Activated CD8-positive, alpha-beta memory T cell treated with anti-CD3 and anti-CD28 coated beads, Interleukin-2, amount 50 U/mL, for 48 hours (primary cell): ENCODE measurements around the gene GABARAP.

Experiments
- DNase-seq: peaks from one replicate; pipeline ENCODE4 v3.0.0-alpha.2; 2020

Gene GABARAP

DNA sequence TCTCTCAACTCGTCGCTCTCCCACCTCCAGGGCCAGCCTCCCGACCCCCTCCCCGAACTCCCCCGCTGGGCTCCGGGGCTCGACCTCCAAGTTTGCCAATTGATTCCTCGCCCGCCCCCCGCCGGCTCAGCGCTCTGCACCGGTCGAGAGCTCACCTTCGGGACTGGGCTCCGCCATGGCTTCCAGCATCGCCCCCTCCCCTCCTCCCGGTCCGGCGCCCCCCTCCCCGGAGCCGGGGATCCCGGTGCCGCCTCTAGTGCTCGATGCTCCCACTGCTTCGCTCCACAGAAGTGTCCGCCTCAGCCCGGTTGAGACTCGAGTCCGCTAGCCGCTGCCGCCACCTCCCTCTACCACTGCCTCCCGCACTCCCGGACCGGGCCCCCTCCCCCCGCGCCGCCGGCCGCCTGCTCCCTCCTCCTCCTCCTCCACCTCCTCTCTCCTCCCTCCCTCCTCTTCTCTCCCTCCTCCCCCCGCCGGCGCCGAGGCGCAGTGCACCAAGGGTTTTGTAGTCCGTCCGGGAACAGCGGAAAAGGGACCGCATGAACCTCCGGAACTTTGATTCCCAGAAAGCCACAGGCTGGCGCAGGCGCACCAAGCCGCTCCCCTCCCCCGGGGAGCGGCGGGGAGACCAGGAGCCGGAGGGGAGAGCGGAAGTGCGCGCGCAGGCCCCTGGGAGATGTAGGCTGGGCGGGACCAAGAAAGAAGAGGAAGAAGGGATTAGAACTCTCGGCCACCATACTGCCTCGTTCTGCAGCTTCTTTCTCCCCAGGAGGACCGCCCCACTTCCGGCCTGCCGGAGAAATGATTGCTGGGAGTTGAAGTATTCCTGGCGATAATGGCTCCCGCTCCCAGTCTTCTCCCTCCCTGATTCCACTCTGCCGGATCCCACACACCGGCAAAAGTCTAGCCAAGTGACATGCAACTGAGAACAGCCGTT lies 2.9 kb downstream of the GABARAP start, which contains the start of gene PHF23:
Gene PHF23, minus strand, starts transcription at position 367 of the 937 bp plus-strand sequence. Its CDS starts 178 bp downstream, at position 189.
- peak; percentile 98 for DNase-seq

DNA sequence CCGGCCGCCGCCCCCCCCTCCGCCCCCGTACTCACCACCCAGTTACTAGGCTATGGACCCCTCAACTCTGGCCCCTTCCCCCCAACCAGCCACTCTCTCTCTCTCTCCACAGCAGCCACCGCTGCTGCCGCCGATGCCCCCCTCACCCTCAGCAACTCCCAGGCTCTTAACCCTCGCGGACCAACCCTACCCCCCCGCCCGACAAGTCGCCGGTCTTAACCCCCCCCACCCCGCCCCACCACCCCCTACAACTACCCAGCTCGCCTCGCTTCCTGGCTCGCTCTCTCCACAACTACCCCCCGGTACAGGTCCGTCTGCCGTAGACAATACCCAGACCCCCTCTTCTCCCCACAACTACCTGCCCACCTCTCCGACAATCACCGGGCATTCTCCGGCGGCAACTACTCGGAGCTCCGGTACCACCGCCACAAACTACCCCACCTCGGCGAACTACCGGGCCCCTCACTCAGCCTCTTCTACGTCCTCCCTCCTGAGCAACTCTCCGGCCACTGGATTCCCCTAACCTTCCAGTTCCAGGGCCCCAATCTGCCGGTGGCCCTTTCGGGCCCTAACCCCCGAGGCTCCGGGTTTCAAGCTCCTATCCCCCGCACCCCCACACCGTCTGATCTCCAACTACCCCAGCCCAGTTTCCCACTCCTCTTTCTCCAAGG lies 3.7 kb downstream of the GABARAP start:
- DNase-seq: no peak

DNA sequence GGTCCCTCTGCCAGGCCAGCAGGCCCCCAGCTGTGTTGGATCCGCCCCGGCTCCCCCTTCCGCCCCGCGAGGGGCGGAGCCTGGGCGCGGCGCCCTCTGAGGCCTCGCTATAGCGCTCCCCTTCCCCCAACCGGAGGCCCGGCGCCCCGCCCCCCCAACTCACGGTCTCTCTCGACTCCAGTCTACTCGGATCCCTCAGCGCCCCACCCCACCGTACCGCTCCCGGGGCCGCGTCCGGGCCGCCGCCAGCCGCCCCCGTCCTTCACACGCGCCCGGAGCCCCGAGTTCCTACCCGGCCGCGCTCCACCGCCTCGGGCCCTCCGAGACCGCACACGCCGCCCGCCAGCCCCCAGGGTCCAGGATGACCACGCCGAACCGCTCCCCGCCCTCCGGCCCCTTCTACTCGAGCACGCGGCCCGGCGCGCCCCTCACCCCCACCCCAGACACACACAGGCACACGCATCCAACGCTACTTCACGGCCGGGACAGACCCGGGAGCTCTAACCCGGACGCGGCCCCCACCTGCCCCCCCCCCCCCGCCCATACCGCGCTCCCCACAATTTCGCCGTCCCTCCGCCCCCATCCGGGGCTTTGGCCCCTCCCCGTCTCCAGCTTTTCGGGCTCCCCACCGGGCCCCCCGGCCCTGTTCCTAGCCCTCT lies 4.4 kb downstream of the GABARAP start:
- DNase-seq: peak; percentile 94

DNA sequence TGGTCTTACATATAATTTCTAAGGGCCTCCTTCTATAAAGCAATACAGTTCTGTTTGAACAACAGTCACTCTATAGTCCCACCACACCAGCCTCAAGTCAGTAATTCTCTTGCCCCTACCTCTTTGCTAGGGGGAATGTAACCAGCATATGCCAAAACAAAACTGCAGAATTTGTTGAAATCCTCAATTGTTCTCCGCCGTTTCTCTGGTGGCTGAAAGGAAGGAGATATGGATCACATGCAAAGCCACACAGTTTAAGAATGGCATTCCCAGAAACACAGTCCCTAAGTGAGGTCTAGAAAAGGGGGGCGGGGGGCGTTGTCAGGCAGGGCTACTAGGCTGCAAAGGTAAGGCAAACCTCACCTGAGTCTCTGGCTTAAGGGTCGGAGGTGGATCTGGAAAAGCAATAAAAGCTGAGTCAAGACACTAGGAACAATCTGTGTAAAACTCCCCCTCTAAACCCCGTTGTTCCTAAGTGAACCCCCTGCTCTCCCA lies 4.9 kb downstream of the GABARAP start:
- DNase-seq: no peak

DNA sequence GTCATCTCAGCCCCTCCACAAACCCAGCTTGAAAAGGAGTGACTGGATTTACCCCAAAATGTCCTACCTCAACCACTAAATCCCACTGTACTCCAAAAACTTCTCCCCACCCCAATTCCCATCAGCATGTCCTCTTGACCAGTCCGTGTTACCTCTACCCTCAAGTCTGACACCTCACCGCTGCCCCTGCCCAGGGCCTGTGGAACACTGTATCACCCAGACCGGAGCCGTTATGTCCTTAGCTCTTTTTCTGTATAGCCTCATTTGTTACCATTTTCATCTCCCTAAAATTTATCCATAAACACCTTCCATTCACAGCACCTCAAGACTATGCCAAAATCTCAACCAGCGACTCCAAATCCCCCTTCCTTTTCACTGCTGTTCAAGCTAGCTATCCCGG lies 5.4 kb downstream of the GABARAP start:
- no peak for DNase-seq

DNA sequence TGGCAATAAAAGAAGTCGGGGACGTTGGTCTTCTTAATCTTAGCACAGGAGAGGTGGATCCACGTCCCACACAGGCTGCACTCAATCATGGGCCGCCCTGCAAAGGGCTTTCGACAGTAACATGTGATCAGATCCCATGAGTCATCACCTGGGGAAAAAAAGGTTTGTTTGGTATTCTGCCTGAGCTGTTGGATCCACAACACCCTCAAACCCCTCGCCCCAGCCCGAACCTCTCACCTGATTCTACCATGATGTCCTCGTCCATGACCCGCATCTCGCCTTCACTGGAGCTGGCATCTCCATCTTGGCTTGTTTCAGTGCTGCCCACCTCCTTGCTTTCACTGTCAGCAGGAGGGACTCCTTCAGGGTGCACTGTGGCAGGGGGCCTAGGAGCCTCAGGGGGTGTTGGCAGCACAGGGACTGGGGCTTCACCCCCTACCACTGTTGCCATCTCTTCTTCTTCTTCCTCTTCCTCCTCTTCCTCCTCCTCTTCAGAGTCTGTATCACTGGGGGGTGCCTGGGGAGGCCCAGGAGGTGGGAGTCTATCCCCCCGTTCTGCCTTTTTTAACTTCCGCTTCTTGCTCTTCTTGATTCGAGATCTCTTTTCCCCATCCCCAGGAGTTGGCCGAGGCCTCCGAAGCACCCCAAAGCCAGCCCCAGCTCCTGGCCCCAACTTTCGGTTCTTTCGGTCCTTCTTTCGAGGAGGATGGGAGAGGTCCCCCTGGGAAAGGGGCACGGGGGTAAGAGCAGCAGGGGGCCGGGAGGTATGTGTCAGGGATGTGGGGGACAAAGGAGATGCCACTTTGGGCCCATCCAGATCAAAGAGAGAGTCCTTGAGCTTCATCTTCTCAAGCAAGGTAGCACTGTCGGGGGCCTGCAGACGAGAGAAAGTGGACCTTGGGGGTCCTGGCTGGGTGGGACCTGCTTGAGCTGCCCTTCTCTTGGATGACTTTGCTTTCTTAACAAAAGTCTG lies 6.3 kb downstream of the GABARAP start:
- no peak for DNase-seq

DNA sequence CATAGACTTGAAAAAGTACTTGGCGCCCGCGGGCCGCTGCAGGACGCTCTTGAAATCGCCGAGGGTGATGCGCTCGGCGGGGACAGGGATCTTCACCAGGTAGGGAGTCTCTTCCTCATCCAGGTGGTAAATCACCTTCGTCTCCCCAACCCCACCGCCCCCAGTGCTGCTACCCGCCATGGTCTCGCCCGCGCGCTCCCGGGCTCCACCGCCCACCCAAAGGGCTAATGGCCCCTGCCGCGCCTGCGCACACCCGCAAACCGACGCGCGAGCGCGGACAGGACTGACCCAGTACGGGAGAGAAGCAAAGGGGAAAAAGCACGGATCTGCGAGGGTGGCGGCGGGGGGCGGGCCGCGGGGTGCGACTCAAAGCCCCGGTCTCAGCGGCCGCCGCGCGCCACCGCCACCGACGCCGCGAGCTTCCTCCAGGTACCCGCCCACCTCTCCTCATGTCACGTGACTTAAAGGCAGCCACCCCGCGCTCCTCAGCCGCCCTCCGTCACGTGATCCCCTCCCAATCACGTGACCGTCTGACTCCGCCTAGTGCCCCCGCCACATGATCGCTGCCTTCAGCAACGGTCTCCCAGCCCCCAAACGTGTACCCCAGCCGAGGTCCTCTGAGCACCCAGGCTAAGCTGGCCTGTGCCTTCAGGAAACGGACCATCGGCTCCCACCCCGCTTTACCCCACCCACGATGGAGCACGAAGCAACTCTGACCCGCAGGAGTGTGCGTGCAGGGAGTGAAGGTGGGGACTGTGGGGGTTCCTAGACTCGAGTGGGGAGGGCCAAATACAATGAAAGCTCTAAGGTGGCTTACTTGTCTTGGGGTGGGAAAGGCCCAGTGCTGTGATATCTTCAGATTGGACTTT lies 7.9 kb downstream of the GABARAP start, which contains the start of gene DVL2:
Gene DVL2, minus strand, starts transcription at position 435 of the 869 bp plus-strand sequence. Its CDS starts 255 bp downstream, at position 180.
- DNase-seq: peak; percentile 95

DNA sequence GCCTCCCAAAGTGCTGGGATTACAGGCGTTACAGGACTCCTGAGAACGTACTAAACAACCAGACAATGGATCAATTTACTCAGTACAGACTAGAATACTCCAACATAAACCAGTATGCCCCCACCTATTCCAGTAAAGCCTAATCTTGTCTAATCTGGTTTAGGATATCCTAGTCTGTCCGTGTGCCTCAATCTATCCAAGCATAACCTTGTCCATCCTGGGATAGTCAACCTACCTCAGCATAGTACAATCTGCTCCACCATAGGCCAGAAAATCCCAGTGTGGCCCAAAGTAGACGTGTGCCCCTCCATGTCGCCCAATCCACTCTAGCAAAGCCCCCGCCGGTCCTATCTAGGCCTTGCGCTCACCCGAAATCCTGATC lies 8.6 kb downstream of the GABARAP start:
- no peak for DNase-seq

DNA sequence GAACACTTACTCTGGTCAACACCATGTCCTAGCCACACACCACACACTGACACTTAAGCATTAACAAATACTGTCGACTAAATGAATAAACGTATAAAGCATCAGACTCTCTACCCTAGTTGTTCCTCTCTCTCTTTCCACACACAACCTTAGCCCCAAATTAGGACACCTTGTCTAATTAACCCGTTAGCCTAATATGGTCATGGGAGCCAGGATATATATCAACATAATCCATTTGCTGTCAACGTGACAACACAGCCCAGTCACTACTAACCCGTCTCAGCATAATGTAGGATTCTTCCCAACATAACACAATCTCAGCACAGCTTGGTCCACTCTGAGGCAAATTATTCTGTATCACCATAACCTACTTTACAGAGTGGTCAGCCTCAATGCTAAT lies 10.1 kb downstream of the GABARAP start:
- DNase-seq: no peak

DNA sequence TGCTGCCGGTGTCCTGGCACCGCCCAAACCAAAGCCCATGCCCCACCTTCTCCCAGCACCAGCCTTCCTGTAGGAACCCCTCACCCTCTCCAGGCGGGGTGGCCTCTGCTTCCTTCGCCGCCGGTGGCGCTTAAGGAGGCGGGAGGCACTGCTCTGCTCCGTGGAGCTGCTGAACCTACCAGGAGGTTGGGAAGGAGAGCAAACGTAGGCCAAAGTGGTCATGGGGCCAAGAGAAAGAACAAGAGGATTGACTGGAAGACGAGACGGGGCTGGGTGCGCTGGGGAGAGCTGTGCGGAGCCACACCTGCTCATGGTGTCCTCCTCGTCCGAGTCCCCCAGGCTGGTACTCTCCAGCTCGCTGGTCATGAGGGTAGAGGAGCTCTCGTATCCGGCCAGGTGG lies 12.7 kb downstream of the GABARAP start:
- DNase-seq: no peak

DNA sequence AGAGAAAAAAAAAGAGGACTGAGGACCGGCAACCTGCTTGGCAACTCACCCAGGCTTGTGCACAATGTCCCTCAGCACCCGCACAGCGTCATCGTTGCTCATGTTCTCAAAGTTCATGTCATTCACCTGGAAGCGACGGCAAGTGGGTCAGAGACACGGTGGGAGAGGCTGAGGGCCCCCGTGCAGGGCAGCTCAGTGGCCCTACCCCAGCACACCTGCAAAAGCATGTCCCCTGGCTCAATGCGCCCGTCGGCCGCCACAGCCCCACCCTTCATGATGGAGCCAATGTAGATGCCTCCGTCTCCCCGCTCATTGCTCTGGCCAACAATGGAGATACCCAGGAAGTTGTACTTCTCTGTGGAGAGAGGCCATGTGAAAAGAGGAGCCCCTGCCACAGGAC lies 13.3 kb downstream of the GABARAP start:
- DNase-seq: no peak

DNA sequence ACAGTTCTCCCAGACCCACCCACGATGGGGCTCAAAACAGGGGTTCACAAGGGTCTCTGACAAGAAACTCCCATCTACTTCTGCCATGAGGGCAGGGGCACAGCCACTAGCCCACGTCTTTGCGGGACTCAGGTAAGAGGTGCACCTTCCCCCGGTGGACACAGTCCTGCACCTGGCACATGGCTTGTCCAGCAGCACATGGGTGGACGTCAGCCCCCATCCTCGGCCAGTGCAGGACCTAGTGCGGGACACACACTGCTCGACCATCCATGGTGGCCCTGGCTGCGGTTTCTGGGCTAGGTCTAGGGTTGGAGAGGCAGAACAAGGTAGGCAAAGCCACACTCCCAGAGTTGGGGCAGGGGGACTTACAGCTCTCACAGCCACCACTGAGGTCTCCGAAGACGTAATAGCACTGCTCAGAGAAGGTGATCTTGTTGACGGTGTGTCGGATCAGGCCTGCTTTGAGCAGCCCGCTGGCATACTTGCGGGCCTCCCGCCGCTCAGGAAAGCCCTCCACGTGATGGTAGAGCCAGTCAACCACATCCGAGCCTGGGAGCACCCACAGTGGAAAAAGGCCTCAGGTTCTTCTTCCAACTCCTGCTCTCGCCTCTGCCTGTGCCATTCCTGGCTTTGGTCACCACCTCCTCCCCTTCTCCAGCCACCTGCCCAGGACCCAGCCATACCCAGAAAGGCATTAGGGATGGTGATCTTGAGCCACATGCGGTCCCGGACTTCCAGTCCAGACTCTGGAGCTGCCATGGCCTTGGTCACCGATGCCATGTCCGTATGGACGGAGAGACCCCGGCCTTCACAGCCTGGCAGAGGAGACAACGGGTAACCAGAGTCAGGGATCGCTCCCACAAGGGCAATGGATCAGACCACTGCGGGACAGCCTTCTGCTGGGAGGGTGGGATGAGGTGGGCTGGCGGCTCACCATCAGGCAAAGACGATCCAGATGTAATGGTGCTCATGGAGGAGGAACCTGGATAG lies 15.2 kb downstream of the GABARAP start:
- no peak for DNase-seq

DNA sequence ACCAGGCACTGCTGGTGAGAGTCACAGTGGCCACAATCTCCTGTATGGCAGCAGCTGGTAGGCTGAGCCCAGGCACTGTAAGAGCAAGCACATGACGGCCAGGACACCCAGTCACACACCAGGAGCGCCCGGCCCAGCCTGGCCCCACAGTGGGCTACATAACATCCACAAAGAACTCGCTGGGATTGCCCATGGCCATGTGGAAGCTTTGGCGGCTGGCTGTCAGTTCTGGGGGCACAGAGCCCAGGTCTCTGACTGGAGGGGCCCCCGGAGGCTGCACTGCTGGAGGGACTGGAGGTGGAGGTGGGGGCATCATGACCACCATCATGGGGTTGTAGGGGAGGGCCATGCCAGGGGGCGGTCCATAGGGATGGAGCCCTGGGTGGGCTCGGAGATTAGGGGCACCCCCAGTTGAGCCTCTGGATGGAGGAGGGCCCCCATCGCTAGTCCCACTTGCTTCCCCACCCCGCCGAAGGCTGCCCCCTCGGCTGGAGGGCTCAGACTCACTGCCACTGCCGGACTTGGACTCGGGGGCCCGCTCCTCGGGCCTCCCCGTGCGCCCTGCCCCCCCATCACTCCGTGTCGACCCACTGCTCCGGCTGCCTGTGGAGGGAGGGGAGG lies 16.4 kb downstream of the GABARAP start:
- no peak for DNase-seq

DNA sequence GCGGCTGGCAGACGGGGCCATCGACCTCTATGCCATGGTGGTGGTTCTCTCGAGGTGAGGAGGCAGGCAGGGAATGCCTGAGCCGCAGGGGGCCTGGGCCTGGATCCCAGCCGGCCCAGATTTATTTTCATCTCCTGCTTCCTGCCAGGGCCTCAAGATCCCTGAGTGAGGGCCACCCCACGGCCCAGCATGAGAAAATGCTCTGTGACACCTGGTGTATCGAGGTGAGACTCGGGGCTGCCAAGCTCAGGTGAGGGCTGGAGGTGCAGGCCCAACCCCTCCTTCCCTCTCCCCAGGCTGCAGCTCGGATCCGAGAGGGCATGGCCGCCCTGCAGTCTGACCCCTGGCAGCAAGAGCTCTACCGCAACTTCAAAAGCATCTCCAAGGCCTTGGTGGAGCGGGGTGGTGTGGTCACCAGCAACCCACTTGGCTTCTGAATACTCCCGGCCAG lies 17.6 kb downstream of the GABARAP start:
- DNase-seq: no peak

DNA sequence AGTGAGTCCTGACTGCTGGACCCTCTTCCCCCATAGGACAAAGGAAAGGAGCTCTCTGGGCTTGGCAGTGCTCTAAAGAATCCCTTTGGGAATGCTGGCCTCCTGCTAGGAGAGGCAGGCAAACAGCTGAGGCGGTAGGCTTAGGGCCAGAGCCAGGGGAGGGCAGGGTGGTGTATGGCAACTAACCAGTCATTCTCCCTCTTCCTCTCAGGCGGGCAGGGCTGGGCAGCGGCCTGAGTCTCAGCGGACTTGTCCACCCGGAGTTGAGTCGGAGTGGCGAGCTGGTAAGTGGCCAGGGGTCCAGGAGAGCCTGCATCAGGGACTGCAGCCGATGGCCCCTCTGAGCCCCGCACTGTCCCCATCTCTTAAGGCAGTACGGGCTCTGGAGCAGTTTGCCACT lies 18.1 kb downstream of the GABARAP start:
- DNase-seq: no peak

DNA sequence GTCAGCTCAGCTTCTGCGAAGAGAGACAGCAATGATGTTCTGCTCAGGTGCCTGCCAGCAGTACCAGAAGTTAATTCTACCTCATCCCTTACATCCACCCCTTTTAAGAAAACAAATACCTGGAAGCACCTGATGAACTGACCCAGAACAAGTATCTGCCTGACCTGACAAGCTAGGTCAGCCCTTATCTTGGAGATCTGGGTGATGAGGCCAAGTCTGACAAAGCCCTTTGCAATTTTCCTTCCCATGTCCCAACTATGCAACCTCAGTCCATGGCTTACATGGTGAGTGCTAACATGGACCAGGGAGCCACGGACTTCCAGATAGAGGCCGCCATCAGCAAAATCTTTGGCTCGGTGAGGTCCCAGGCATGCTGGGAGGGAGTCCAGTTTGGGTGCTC lies 18.9 kb downstream of the GABARAP start:
- no peak for DNase-seq

DNA sequence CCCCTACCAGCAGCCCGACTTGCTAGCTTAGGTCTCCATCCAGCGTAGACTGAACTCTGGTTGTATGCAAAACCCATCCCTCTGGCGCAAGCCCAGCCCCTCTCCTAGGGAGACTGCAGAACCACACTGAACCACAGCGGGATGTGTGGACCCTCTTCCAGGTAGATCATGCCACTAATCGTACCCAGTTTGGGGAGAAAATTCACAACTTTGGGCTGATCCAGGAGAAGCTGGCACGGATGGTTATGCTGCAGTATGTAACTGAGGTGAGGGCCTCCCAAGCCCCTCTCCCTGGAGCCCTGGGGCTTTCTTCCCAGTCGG lies 19.3 kb downstream of the GABARAP start:
- no peak for DNase-seq

DNA sequence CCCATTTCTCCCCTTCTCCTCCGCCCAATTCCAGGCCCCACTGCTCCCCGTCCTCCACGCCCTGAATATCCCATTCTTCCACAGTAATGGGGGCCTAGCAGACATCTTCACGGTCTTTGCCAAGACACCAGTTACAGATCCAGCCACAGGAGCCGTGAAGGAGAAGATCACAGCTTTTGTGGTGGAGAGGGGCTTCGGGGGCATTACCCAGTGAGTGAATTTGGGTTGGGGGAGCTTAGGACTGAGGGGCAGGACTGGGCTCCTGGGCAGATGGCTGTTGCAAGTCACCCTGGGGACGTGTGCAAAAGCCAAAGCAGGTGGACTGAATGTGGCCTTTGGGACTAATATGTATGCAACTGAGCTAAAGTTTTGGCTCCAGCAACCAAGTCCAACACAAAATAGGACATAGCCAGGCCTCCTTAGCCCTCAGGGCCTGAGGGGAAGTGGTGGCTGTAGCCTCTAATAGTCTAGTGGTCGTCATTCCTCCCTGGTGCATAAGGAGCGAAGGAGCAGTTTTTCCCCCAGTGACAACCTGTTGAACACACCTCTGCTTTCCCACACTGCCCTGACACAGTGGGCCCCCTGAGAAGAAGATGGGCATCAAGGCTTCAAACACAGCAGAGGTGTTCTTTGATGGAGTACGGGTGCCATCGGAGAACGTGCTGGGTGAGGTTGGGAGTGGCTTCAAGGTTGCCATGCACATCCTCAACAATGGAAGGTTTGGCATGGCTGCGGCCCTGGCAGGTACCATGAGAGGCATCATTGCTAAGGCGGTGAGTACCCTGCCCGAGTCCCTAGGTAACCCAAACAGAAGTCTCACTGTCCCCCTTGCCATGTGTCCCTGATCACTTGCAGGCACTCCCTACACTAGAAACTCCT lies 19.9 kb downstream of the GABARAP start:
- DNase-seq: no peak
